GM15510 (cell line): ENCODE data around the gene BCL3.

ENCODE experiments used
- POLR2A ChIP-seq: IDR thresholded peaks from 3 replicates; pipeline ENCODE4 v1.6.1; 2011; ENCODE audit warnings: borderline replicate concordance; ENCODE audit not compliant: insufficient read length; ENCODE audit errors: extremely low read depth

BCL3 gene

DNA sequence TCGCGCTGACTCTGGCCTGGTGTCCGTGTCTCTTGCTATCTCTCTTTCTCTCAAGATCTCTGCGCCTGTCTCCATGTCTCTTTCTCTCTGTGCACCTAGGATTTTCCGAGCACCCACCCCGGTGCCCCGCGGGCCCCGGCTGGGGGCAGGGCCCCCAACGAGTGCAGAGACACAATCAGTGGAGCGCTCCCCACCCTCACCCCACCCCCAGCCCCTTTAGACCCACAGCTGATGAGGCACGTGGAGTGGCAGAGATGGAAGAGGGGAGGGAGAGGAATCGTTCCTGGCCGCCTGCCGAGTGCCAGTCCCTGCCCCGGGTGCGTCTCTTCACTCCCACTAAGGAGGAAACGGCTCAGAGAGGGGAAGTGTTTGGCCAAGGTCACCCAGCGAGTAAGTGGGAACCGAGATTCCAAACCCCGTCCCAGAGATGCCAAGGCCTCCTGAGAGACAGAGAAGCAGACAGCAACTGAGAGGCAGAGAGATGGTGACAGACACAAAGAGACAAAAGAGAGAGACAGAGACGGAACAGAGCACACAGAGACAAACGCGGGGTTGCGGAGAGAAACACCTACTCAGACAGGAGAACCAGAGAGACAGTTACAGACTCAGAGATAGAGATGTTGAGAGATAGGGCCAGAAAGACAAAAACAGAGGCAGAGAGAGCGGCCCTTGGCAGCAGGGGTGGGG, 626 bp upstream of the BCL3 start:
- TF ChIP-seq POLR2A, result no peak

DNA sequence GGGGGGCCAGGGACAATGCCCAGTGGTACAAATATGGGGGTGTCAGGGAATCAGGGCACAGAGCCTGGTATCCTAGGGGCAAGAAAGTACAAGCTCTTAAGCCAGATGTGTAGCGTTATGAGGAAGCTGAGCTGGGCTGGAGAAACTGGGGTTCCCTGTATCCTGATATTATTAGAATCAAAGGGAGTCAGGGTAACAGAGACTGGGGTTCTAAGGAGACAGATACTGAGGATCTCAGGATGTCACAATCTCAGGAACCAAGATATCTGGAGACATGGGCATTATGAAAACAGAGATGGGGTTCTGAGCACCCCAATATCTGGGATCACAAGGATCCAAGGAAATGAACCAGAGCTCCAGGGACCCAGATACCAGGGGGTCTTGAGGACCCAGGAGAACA, 784 bp downstream of the BCL3 start:
- no peak for TF ChIP-seq POLR2A

DNA sequence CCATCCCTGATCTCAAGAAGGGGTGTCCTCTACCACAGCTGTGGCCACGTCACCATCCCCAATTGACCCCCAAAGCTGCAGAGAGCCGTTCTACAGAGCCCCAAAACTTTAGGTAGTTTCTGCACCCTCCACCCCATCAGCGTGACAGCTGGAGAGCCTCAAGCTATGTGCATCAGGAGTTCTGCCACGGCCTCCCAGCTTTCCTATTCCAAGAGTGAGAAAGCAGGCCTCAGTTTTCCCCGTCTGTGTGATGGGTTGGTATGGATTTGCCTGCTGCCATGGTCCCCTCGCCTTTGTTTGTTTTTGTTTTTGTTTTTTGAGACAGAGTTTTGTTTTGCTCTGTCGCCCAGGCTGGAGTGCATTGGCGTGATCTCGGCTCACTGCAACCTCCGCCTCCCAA, 1.5 kb downstream of the BCL3 start:
- TF ChIP-seq POLR2A, result no peak

DNA sequence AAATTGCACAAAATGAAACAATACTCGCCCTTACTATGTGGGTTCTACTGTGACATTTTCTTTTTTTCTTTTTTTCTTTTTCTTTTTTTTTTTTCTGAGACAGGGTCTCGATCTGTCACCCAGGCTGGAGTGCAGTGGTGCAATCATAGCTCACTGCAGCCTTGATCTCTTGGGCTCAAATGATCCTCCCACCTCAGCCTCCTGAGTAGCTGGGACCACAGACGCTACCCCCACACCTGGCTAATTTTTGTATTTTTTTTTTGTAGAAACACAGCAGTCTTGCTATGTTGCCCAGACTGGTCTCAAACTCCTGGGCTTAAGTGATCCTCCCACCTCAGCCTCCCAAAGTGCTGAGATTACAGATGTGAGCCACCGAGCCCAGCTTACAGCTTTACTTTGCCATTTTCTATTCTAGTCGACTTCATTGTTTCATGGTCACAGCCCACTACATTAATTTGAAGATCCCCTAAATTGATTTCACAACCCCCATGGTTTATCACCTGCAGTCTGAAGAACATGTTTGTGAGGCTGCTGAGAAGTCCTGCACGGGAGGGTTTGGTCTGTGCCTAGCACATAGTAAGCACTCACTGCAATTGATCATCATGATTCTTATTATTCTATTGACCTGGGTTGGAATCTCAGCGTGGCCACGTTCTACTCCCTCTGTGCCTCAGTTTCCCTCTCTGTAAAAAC, 3.8 kb downstream of the BCL3 start:
- no peak for TF ChIP-seq POLR2A

DNA sequence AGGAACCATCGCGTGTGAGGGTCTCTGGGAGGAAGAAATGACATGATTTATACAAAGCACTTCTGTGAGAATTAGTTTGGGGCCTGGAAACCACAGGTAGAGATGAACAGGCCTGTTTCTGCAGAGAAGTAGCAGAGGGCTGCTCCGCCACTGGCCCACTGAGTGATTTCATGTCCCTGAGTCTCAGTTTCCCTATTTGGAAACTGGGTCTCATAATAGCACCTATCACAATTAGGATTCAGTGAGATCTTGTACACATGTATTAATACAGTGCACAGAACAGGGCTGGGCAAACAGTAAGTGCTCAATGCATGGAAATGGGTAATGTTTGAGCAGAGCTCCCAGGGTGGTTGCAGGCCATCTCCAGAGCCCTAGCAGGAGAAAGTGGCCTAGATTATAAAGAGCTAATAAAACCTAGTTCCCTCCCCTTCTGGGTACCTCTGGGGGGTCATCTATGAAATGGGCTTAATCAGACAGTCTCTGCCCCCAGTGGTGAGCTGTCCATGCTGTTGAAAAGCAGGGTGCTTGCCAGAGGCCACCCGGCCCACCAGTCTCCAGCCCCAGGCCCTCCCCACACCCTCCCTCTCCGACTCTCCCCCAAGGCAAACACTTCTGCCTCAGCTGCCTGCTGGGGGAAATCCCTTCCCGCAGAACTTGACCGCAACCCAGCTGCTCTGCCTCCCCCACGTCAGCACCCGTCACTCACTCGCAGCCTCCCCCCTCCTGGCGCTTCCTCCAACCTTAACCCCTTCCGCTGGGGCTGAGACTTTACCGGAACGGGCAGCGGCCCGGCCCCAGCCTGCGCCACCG, 4.5 kb downstream of the BCL3 start:
- TF ChIP-seq POLR2A, result peak; percentile 50

DNA sequence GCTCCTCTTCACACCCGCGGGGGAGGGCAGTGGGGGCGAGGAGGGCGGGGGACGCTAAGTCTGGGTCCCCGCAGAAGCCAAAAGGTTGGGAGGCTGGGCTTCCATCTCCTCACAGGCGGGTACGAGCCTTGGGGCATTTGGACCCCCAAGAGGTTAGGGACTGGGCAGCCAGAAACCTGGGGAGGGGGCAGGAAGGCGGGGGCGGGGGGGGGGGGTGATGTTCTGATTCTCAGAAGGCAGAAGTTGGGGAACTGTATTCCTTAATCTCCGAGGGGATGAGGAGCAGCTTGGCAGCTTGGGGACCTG, 5.1 kb downstream of the BCL3 start:
- TF ChIP-seq POLR2A, result no peak

DNA sequence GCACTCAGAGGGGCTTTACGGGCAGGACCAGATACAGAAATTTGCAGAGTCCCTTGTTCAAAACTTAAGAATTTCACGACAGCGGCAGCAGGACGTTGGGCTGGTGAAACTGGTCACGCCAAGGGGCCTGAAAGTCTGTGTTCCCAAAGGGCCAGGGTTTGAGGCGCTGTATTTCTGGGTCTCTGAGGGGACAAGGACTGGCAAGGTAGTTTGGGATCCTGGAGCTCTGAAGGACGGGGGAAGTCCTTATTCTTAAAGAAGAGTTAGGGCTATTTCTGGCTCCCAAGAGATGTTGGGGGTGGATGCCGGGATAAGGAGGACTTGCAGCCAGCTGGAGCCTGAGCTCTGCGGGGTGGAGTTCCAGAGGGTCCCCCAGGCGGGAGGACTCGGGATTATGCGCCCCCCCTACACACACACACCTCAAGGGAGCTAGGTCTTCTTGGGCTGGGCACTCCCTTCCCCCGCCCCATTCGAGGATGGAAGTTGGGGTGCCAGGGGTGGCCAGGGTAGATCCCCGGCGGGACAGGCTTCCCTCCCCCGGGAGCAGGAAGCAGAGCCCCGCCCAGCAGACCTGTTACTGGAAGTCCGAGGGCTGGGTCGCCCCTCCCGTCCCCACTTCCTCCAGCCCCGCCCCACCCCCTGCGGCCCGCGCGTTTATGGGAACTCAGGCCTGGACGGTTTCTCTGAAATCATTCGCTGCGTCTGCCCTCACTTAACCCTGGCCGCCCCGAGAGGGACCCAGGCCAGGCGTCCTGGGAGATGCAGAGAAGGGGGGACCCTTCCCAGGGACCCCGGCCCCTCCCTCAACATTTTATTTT, 5.6 kb downstream of the BCL3 start:
- peak; percentile 66 for TF ChIP-seq POLR2A

DNA sequence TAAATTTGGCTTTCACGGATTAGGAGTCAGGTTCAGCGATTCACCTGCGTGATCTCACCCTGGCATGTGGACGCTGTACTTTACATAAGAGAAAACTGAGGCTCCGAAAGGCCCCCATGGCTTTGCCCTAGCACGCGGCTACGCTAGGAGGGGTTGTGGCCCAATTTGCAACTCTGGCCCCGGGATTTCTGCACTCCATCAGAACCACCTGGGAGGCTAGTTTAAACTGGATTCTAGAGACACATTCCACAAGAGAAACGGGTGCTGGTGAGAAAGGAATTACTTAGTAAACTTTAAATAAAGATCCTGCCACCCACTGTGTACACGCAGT, 6.2 kb downstream of the BCL3 start:
- TF ChIP-seq POLR2A, result no peak

DNA sequence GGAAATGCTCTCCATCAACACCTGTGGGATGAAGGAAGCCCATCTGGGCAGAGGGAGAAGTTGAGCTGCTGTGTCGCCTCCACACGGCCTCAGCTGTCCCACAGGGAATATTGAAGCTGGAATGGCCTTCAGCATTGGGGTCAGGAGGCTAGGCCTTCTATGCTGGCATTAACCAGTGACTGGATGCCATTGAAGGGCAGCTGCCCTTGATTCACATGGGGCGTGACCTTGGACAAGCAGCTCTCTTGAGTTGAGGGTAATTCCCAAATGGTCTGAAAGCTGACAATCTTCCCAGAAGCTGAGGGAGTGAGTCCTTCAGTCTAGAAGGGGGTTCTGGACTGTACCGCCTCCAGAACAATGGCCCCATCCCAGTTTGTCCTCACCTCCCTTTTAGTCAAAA, 6.7 kb downstream of the BCL3 start:
- TF ChIP-seq POLR2A, result no peak

DNA sequence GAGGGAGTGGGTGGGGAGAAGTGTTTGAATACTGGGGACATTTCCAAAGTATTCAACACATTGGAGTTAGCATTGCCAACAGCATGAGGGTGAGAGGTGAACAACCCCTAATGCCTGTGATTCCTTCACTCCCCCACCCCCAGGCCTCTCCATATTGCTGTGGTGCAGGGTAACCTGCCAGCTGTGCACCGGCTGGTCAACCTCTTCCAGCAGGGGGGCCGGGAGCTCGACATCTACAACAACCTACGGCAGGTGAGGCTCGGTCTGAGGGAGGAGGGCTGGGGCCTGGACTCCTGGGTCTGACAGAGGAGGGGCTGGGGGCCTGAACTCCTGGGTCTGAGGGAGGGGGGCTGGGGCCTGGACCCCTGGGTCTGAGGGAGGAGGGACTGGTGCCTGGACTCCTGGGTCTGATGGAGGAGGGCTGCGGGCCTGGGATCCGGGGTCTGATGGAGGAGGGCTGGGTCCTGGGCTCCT, 7.6 kb downstream of the BCL3 start:
- no peak for TF ChIP-seq POLR2A

DNA sequence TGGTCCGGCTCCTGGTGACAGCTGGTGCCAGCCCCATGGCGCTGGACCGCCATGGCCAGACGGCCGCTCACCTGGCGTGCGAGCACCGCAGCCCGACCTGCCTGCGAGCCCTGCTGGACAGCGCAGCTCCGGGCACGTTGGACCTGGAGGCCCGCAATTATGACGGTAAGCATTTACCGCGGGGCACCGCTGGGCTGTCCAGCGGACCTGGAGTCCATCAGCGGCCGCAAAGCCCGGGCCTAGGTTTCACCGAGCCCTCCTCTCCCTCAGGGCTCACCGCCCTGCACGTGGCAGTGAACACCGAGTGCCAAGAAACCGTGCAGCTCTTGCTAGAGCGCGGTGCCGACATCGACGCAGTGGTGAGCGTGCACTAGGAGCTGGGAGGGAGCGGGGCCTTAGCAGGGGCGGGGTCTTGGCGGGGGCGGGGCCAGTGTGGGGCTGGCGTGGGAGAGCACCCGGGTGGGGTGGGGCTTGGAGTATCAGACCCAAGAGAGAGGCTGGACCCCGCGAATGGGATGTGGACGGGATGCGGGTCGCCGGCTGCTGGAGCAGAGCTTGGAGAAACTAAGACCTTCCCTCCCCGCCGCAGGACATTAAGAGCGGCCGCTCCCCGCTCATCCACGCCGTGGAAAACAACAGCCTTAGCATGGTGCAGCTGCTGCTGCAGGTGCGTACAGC, 8.7 kb downstream of the BCL3 start:
- no peak for TF ChIP-seq POLR2A

DNA sequence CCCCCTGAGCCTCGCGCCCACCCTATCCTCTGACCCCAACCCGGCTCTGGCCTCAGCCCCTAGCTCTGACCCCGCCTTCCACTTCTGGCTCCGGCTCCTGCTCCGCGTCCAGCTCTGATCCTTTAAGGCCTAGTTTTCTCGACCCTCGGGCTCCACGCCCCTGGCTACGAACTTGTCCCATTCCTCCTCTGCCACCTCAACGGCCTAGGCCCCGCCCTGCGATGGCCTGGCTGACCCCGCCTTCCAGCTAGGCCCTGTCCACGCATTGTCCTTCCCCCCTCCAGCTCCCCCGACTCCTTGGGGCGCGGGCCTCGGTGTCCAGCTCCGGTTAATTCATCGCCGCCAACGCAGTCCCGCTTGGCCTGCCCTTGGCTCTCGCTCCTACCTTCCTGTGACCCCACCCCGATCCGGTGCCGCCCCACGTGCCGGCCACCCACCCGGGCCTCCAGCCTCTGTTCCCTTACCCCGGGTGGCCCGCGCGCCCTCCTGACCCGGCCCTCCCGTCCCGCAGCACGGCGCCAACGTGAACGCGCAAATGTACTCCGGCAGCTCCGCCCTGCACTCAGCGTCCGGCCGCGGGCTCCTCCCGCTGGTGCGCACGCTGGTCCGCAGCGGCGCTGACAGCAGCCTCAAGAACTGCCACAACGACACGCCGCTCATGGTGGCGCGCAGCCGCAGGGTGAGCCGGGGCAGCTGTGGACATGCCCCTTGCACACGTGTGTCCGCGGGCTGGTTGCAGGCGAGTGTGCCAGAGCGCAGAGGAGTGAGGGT, 9.4 kb downstream of the BCL3 start:
- no peak for TF ChIP-seq POLR2A

DNA sequence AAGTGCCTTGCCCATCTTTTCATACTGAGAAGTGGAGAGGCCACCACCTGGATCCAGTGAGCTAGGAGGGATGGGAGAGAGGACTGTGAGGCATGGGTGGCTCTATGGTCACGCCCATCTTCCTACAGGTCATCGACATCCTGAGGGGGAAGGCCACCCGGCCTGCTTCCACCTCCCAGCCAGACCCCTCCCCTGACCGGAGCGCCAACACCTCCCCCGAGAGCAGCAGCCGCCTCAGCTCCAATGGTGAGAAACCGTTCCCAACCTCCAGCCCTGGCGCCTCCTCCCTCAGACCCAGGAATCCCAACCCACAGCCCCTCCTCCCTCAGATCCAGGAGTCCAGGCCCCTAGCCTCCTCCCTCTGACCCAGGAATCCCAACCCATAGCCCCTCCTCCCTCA, 10.1 kb downstream of the BCL3 start:
- no peak for TF ChIP-seq POLR2A
